Neural crest cell (in vitro differentiated cells): Measurements from ENCODE around the gene SEC22C. TPM values are rescaled to one million over a fixed set of nuclear protein-coding genes. Genes with fewer than 3 reads are reported as not detected.

Experiments used
- DNase-seq: peaks from one replicate; pipeline ENCODE4 v3.0.0; 2021; ENCODE audit warnings: low read depth, mixed read lengths, low spot score
- H3K27ac Mint-ChIP-seq: one replicate; pipeline ENCODE4 v1.8.0; 2021; ENCODE audit warnings: mild to moderate bottlenecking, mixed read lengths; ENCODE audit not compliant: unreplicated experiment
- H3K27me3 Mint-ChIP-seq: 2 replicates; pipeline ENCODE4 v1.8.0; 2021; ENCODE audit warnings: low read depth, mild to moderate bottlenecking, mixed read lengths
- H3K36me3 Mint-ChIP-seq: 2 replicates; pipeline ENCODE4 v1.8.0; 2021; ENCODE audit warnings: low read depth, mild to moderate bottlenecking, mixed read lengths
- H3K4me1 Mint-ChIP-seq: 2 replicates; pipeline ENCODE4 v1.8.0; 2021; ENCODE audit warnings: mixed read lengths
- H3K4me3 Mint-ChIP-seq: one replicate; pipeline ENCODE4 v1.8.0; 2021; ENCODE audit warnings: mild to moderate bottlenecking, mixed read lengths
- H3K9me3 Mint-ChIP-seq: 2 replicates; pipeline ENCODE4 v1.8.0; 2021; ENCODE audit warnings: mixed read lengths
- CTCF ChIP-seq: fragments of 200-600 bp; sonication (generic); conservative IDR thresholded peaks from 2 replicates; pipeline ENCODE4 v1.5.0; 2021; ENCODE audit warnings: antibody characterized with exemption, mild to moderate bottlenecking
- total RNA-seq: library from RNA; stranded (reverse); gene quantifications from 2 replicates; pipeline ENCODE4 v1.2.1, GENCODE V29; 2021

The SEC22C gene
- total RNA-seq, 1 donor from 2014 or later, result 47.8 TPM

- Mint-ChIP-seq H3K27ac (no peak overlapping the region), H3K9me3 (no peaks in the 10 kb centered on the region), H3K27me3 (no peaks in the 10 kb centered on the region), H3K4me1 (peaks cover 6% of the 10 kb centered on the region), H3K36me3 (peaks cover 3% of the 10 kb centered on the region), H3K4me3 (no peak overlapping the region)
- peak; percentile 66 for DNase-seq
- peak; percentile 96 for TF ChIP-seq CTCF
Measured at GRCh38 chr3:42547401-42547945, 34.3 kb downstream of the SEC22C start.

- H3K36me3 Mint-ChIP-seq, result peaks cover 3% of the 10 kb centered on the region
- no peaks in the 10 kb centered on the region for H3K9me3 Mint-ChIP-seq
- H3K27ac Mint-ChIP-seq, result no peak overlapping the region
- no peak for TF ChIP-seq CTCF
- H3K4me3 Mint-ChIP-seq, result no peak overlapping the region
- no peaks in the 10 kb centered on the region for H3K27me3 Mint-ChIP-seq
- H3K4me1 Mint-ChIP-seq, result peaks cover 6% of the 10 kb centered on the region
- DNase-seq, result no peak
Measured at GRCh38 chr3:42546691-42547213, 35.0 kb downstream of the SEC22C start.

GRCh38 chr3:42545284-42545900 lies 36.4 kb downstream of the SEC22C start:
- peaks cover 6% of the 10 kb centered on the region for H3K4me1 Mint-ChIP-seq
- peaks cover under 1% of the 10 kb centered on the region for H3K36me3 Mint-ChIP-seq
- no peaks in the 10 kb centered on the region for H3K9me3 Mint-ChIP-seq
- H3K4me3 Mint-ChIP-seq, result no peak overlapping the region
- TF ChIP-seq CTCF, result no peak
- DNase-seq, result no peak
- H3K27me3 Mint-ChIP-seq, result no peaks in the 10 kb centered on the region
- no peak overlapping the region for H3K27ac Mint-ChIP-seq

GRCh38 chr3:42544492-42545283 lies 37.1 kb downstream of the SEC22C start:
- no peaks in the 10 kb centered on the region for H3K27me3 Mint-ChIP-seq
- no peaks in the 10 kb centered on the region for H3K36me3 Mint-ChIP-seq
- no peak overlapping the region for H3K4me3 Mint-ChIP-seq
- TF ChIP-seq CTCF, result no peak
- peaks cover 6% of the 10 kb centered on the region for H3K4me1 Mint-ChIP-seq
- no peak overlapping the region for H3K27ac Mint-ChIP-seq
- no peaks in the 10 kb centered on the region for H3K9me3 Mint-ChIP-seq
- DNase-seq, result no peak

- no peak for DNase-seq
- H3K4me1 Mint-ChIP-seq, result peaks cover 6% of the 10 kb centered on the region
- no peak overlapping the region for H3K27ac Mint-ChIP-seq
- H3K4me3 Mint-ChIP-seq, result no peak overlapping the region
- H3K9me3 Mint-ChIP-seq, result no peaks in the 10 kb centered on the region
- no peak for TF ChIP-seq CTCF
- no peaks in the 10 kb centered on the region for H3K36me3 Mint-ChIP-seq
- H3K27me3 Mint-ChIP-seq, result no peaks in the 10 kb centered on the region
Measured at GRCh38 chr3:42541079-42541478, 40.7 kb downstream of the SEC22C start.
